Measurements from ENCODE around the gene KCTD1.

Gene KCTD1

DNA sequence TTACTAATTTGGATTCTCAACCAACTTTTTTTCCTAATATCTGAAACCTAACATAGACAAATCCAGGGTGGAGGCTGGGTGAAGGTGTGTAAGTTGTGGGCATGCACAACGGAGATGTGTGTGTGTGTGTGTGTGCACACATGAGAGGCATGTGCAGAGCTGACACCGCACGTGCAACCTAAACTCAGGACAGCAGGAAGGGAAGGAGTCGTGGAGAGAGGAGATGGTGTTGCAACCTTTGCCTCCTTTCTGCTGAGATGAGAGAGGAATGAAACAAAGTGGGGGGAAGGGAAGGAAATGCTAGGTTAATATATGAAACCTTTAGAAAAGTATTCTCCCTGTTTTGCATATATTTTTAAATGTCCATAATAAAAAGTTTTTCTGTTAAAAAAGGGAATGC lies 64.7 kb downstream of the KCTD1 start:
- H3K4me3 ChIP-seq (ENCODE audit: low read length) = no peak overlapping the region
- no peak for DNase-seq (ENCODE audit: low read depth)
- TF ChIP-seq, protein P1, sequence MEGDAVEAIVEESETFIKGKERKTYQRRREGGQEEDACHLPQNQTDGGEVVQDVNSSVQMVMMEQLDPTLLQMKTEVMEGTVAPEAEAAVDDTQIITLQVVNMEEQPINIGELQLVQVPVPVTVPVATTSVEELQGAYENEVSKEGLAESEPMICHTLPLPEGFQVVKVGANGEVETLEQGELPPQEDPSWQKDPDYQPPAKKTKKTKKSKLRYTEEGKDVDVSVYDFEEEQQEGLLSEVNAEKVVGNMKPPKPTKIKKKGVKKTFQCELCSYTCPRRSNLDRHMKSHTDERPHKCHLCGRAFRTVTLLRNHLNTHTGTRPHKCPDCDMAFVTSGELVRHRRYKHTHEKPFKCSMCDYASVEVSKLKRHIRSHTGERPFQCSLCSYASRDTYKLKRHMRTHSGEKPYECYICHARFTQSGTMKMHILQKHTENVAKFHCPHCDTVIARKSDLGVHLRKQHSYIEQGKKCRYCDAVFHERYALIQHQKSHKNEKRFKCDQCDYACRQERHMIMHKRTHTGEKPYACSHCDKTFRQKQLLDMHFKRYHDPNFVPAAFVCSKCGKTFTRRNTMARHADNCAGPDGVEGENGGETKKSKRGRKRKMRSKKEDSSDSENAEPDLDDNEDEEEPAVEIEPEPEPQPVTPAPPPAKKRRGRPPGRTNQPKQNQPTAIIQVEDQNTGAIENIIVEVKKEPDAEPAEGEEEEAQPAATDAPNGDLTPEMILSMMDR (IDR thresholded peaks at IDR 0.05; ENCODE audit: insufficient read depth, low read depth, low read length, missing control alignments) = no peak

DNA sequence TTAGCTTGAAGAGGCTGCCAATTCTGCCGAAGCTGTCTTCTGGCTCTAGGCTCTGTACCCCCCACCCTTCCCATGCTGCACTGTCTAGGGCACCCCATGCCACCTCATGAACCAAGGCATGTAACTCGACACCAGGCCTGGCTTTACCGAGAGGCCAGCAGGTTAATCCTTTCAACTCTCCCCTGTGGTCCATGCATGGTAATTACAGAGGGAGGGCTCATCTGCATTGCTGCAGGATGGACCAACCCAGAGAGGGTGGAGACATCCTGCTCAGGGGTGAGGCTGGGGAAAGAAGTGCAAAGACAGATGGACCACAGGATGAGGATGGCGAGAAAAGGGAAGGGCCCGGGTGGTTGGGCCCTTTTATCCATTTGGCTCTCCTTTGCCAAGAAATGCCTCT lies 65.8 kb downstream of the KCTD1 start:
- DNase-seq (ENCODE audit: low read depth) = no peak
- H3K4me3 ChIP-seq (ENCODE audit: low read length) = no peak overlapping the region
- TF ChIP-seq, protein P1 (IDR thresholded peaks at IDR 0.05; ENCODE audit: insufficient read depth, low read depth, low read length, missing control alignments) = no peak

DNA sequence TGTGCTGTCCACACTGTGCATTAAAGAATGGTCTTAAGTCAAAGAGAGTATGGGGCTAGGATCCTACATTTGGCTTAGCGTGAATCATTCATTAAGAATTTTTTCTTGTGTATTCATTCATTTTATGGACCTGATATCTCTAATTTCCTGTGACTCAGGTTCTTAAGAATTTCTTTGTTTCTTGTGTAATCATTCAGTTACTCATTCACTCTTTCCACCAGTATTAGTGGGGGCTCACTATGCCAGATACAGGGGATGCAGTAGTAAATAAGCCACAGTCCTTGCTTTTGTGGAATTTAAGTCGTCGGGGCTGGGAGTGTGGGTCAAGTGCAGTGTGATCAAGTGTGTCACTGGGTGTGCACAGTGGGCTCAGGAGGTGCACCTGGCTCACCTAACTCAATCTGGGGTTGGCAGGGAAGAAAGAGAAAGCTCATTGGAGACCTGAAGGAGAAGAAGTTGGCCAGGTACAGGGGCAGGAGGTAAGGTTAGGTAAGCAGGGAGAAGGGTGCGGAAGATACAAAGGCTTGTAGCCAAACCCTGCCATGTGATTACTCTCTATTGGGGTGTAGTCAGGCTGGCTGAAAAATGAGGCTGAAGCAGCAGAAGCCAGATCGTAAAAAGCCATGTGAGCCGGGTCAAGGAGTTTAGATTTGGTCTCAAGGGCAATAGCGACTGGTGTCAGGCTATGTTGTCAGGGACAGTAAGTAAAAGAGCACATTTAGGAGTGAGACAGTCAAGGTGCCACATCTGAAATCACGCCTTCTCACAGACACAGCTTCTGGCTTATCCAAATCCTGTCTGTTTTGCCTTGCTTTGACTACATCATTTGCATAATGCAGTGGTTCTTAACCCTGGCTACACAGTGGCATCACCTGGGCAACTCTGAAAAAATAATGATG lies 67.2 kb downstream of the KCTD1 start:
- DNase-seq (ENCODE audit: low read depth) = peak; percentile 89
- H3K4me3 ChIP-seq (ENCODE audit: low read length) = no peak overlapping the region
- TF ChIP-seq, protein P1 (IDR thresholded peaks at IDR 0.05; ENCODE audit: insufficient read depth, low read depth, low read length, missing control alignments) = no peak

DNA sequence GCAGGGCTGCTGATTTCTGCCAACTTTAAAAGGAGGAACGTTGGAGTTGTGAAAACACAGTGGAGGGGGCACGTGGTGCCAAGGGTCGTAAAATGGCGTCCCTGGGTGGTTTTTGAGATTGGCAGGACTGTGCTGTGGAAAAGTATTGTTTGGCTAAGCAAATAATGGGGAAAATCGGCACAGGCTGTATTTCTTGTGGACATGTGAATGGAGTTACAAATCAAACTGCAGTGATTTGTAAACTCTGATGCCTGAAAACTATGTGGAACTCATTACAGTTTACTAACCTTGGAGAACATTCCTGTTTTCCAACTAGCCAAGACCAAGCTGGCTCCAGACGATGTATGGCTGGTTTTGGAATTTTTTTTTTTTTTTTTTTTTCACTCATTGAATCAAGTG lies 68.7 kb downstream of the KCTD1 start:
- TF ChIP-seq, protein P1 (IDR thresholded peaks at IDR 0.05; ENCODE audit: insufficient read depth, low read depth, low read length, missing control alignments) = no peak
- no peak for DNase-seq (ENCODE audit: low read depth)
- no peak overlapping the region for H3K4me3 ChIP-seq (ENCODE audit: low read length)

DNA sequence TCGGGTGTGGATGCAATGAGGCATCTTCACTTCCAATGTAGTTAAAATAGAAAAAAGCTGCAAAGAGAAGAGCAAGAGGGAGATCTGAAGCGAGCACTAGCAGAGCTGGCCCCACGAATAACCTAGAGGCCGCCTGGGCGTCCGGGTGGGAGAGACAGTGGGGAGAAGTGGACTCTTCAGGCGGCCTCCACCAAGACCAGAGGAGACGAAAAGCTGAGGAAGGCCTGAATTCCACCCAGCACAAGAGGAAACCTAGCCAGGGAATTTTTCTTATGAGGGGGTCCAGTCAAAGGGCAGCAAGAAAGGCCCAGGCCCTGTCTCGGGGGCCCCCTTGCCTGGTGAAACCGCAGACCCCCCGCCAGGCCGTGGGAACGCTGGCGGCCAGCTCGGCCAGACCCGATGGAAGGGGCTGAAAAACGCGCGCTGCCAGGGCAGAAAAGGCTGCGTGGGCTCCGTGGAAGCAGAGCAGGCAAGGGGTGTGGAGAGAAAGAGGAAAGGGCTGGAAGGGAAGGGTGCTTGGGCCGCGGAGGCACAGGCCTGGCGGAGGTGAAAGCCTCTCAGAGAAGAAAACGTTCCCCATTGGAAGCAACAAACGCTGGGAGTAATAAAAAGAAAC lies 69.2 kb downstream of the KCTD1 start:
- DNase-seq (ENCODE audit: low read depth) = no peak
- no peak overlapping the region for H3K4me3 ChIP-seq (ENCODE audit: low read length)
- TF ChIP-seq, protein P1 (IDR thresholded peaks at IDR 0.05; ENCODE audit: insufficient read depth, low read depth, low read length, missing control alignments) = no peak

DNA sequence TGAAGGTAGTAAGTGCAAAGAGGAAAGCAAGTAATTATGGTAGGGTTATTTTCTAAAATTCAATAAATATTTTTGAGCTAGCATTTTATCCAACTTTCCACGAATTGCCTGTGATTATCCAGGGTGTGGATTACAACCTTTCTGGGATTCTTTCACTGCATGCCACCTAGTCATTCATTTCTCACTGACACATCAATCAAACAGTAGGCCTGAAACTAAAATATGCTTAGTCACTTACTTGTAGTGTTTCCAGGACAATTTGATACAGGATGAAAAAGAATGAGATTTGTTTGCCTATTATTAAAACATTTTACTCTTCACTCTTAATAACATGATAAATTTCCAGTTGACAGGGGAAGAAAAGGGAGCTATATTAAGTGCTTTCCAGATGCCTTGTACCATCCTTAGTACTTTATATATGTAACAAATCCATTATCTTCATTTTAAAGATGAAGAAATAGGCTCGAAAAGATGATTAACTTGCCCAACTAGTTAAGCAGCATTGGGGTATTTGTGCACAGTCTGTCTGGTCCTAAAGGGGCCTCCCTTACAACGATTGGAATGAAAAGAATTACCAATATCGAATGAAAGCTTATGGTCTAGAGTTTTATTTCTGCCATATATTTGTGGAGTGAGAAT lies 70.4 kb downstream of the KCTD1 start:
- TF ChIP-seq, protein P1 (IDR thresholded peaks at IDR 0.05; ENCODE audit: insufficient read depth, low read depth, low read length, missing control alignments) = no peak
- peak; percentile 73 for DNase-seq (ENCODE audit: low read depth)
- no peak overlapping the region for H3K4me3 ChIP-seq (ENCODE audit: low read length)
